ENCODE data around the gene HS3ST5. TPM values are rescaled to one million over a fixed set of nuclear protein-coding genes. Genes with fewer than 3 reads are reported as not detected.

Gene HS3ST5
- total RNA-seq, 1 donor: not detected

DNA sequence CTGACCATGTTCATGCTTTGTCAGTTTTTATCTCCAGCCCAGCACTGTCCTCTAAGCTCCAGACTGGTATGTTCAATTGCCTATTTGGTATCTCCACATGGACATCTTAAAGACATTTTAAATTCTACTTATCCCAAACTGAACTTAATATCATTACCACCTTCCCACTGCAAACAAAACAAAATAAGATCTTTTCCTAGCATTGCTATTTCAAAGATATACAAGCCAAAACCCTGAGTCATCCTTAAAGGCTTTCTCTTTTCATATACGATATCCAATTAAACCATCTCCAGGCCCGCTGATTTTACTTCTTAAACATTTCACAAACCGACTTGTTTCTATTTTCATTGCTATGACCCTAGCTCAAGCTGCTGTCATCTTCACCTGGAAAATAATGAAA is 35.1 kb upstream of the HS3ST5 start:
- TF ChIP-seq, protein P1, sequence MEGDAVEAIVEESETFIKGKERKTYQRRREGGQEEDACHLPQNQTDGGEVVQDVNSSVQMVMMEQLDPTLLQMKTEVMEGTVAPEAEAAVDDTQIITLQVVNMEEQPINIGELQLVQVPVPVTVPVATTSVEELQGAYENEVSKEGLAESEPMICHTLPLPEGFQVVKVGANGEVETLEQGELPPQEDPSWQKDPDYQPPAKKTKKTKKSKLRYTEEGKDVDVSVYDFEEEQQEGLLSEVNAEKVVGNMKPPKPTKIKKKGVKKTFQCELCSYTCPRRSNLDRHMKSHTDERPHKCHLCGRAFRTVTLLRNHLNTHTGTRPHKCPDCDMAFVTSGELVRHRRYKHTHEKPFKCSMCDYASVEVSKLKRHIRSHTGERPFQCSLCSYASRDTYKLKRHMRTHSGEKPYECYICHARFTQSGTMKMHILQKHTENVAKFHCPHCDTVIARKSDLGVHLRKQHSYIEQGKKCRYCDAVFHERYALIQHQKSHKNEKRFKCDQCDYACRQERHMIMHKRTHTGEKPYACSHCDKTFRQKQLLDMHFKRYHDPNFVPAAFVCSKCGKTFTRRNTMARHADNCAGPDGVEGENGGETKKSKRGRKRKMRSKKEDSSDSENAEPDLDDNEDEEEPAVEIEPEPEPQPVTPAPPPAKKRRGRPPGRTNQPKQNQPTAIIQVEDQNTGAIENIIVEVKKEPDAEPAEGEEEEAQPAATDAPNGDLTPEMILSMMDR (IDR thresholded peaks at IDR 0.05; ENCODE audit: extremely low read depth, low read depth, low read length): no peak
- H3K27ac ChIP-seq (ENCODE audit: low read depth, low read length): no peak overlapping the region

DNA sequence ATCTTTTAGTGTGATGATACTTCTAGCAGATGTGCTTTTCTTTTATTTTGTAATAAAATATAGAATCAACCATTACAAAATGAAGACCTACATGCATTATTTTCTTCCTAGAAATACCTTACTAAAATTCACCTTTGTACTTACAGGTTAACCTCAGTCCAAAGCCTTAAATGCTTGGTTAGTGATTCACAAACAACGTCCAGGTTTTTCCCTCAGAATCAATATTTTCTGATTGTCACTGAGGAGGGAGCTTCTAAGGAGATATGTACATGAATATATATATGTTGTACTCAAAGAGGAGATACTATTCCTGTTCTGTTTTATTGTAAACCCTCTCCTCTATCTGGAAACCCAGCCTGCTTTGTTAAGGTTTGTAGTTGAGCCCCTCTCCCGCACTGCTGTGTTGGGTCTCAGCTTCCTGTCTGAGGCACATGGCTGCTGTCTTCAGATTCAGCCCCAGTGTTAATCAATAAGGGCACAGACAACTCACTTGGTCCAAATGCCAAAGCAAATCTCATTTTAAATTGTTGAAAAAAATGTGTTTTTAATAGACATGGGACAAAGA is 33.9 kb upstream of the HS3ST5 start:
- TF ChIP-seq, protein P1 (IDR thresholded peaks at IDR 0.05; ENCODE audit: extremely low read depth, low read depth, low read length): no peak
- H3K4me2 ChIP-seq (ENCODE audit: insufficient read depth, low read length): no peak overlapping the region
- H3K36me3 ChIP-seq (ENCODE audit: insufficient read depth, low read length): no peaks in the 10 kb centered on the region
- H4K20me1 ChIP-seq (ENCODE audit: insufficient read depth, low read length): no peaks in the 10 kb centered on the region
- H2AFZ ChIP-seq (ENCODE audit: low read length): no peak overlapping the region
- H3K4me1 ChIP-seq (ENCODE audit: insufficient read depth, low read length): no peaks in the 10 kb centered on the region
- no peaks in the 10 kb centered on the region for H3K79me2 ChIP-seq (ENCODE audit: insufficient read depth, low read length)
- no peaks in the 10 kb centered on the region for H3K27me3 ChIP-seq (ENCODE audit: insufficient read depth, low read length)
- H3K27ac ChIP-seq (ENCODE audit: low read depth, low read length): no peak overlapping the region
- DNase-seq (ENCODE audit: insufficient read length, low spot score, missing footprints): no peak
- no peak overlapping the region for H3K4me3 ChIP-seq (ENCODE audit: insufficient read depth, low read length)
- peaks cover 2% of the 10 kb centered on the region for H3K9me3 ChIP-seq (ENCODE audit: low read depth, low read length)

More for the DNA sequence above, 35.1 kb upstream of the HS3ST5 start:
- Histone ChIP-seq H3K4me3 (ENCODE audit: insufficient read depth, low read length) (no peak overlapping the region), H4K20me1 (ENCODE audit: insufficient read depth, low read length) (no peaks in the 10 kb centered on the region), H3K9me3 (ENCODE audit: low read depth, low read length) (peaks cover 2% of the 10 kb centered on the region), H3K4me1 (ENCODE audit: insufficient read depth, low read length) (no peaks in the 10 kb centered on the region), H2AFZ (ENCODE audit: low read length) (no peak overlapping the region), H3K27me3 (ENCODE audit: insufficient read depth, low read length) (no peaks in the 10 kb centered on the region), H3K4me2 (ENCODE audit: insufficient read depth, low read length) (no peak overlapping the region), H3K79me2 (ENCODE audit: insufficient read depth, low read length) (no peaks in the 10 kb centered on the region), H3K36me3 (ENCODE audit: insufficient read depth, low read length) (no peaks in the 10 kb centered on the region)
- no peak for DNase-seq (ENCODE audit: insufficient read length, low spot score, missing footprints)

DNA sequence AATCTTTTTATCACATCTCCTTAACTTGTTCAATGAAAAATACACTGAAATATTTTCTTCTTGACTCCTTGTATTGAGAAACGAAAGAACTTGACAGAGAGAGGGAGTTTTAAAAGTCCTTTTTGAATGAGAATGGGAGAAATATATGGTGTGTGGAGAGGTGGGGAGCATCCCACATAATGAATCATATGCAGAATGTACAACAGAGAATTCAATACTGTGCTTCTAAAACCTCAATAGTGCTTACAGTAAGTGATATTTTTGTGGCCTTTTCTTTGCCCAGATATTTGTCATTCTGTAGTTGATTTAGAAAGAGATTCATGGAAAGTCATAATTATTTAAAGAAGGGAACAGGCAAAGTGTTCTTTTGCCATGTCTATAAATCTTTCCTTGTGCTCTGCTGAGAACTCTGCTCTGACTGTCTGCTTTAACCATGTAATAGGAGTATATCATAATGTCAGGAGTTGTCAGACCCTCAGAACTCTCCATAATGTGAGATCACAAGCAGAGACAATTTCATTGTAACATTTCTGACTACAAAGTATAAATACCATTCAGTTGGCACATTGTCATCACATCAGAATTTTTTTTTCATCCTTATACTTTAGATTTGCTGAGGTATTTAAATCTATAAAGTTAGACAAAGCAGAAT is 32.8 kb upstream of the HS3ST5 start:
- Histone ChIP-seq H3K4me2 (ENCODE audit: insufficient read depth, low read length) (no peak overlapping the region), H2AFZ (ENCODE audit: low read length) (no peak overlapping the region), H3K4me1 (ENCODE audit: insufficient read depth, low read length) (no peaks in the 10 kb centered on the region), H4K20me1 (ENCODE audit: insufficient read depth, low read length) (no peaks in the 10 kb centered on the region), H3K36me3 (ENCODE audit: insufficient read depth, low read length) (no peaks in the 10 kb centered on the region), H3K9me3 (ENCODE audit: low read depth, low read length) (peaks cover 2% of the 10 kb centered on the region), H3K79me2 (ENCODE audit: insufficient read depth, low read length) (no peaks in the 10 kb centered on the region), H3K27ac (ENCODE audit: low read depth, low read length) (no peak overlapping the region), H3K4me3 (ENCODE audit: insufficient read depth, low read length) (no peak overlapping the region), H3K27me3 (ENCODE audit: insufficient read depth, low read length) (no peaks in the 10 kb centered on the region)
- TF ChIP-seq, protein P1 (IDR thresholded peaks at IDR 0.05; ENCODE audit: extremely low read depth, low read depth, low read length): no peak
- DNase-seq (ENCODE audit: insufficient read length, low spot score, missing footprints): no peak

DNA sequence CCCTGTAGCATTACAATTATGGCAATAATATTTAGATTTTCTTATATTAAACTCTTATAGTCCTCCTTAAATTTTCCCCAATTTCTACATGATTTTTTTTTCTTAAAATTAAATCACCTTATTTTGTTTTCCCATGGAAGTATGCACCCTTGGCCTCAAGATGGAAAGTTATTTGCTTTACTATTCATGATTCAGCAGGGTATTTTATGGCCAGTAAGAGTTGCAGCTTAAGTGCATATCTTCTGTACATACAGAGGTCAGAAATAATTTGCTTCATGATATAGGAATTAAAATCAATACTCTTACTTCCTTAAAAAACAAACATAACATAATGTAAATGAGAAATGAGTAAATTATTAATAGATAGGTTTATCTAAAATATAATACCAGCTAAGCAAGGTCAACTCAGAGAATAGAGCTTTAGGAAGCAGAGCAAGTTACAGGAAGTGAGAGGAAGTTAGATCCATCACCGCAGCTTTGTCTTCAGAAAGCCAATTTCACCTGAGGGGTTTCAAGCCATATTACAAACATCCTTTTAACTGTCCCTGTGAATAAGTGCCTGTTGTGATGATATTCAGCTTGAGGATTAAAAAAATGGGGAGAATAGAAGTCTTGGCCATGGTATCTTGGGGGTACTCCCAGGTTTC is 24.6 kb upstream of the HS3ST5 start:
- Histone ChIP-seq H2AFZ (ENCODE audit: low read length) (no peak overlapping the region), H3K27me3 (ENCODE audit: insufficient read depth, low read length) (no peaks in the 10 kb centered on the region), H3K4me1 (ENCODE audit: insufficient read depth, low read length) (no peaks in the 10 kb centered on the region), H3K4me3 (ENCODE audit: insufficient read depth, low read length) (no peak overlapping the region), H3K9me3 (ENCODE audit: low read depth, low read length) (no peaks in the 10 kb centered on the region), H3K27ac (ENCODE audit: low read depth, low read length) (no peak overlapping the region), H3K79me2 (ENCODE audit: insufficient read depth, low read length) (no peaks in the 10 kb centered on the region), H3K4me2 (ENCODE audit: insufficient read depth, low read length) (no peak overlapping the region), H4K20me1 (ENCODE audit: insufficient read depth, low read length) (no peaks in the 10 kb centered on the region), H3K36me3 (ENCODE audit: insufficient read depth, low read length) (no peaks in the 10 kb centered on the region)
- TF ChIP-seq, protein P1 (IDR thresholded peaks at IDR 0.05; ENCODE audit: extremely low read depth, low read depth, low read length): no peak
- no peak for DNase-seq (ENCODE audit: insufficient read length, low spot score, missing footprints)
